HEK293 (cell line): ENCODE results near the gene F10.

Experiments
- CTCF ChIA-PET: fragments of 350-600 bp; formaldehyde crosslinking; extraction: SDS; loops from one replicate; lab custom pipeline; 2021; ENCODE audit warnings: antibody characterized with exemption; lab: Yijun Ruan, JAX
- POLR2A ChIA-PET: fragments of 300-600 bp; formaldehyde crosslinking; extraction: SDS; loops from one replicate; lab custom pipeline; 2020; ENCODE audit warnings: antibody characterized with exemption, inconsistent platforms; lab: Yijun Ruan, JAX
- H3K27ac ChIP-seq: fragments of 200-500 bp; sonication (Bioruptor generic); 2 replicates; pipeline ENCODE4 v1.5.1; 2014; ENCODE audit warnings: low read depth, low read length, control low read depth, inconsistent platforms; ENCODE audit errors: extremely low read depth
- H3K36me3 ChIP-seq, 2 experiments: fragments of 200-500 bp in 1 of 2; sonication (Bioruptor generic) in 1 of 2; 1 replicate in 1 of 2; 2 replicates in 1 of 2; pipeline ENCODE4 v1.5.1; 2014 to 2017; ENCODE audit warnings: inconsistent platforms in 2 of 2, low read length in 2 of 2; ENCODE audit not compliant: control insufficient read depth in 2 of 2, insufficient read depth in 1 of 2
- H3K4me1 ChIP-seq: fragments of 200-500 bp; sonication (Bioruptor generic); 2 replicates; pipeline ENCODE4 v1.5.1; 2014; ENCODE audit warnings: mild to moderate bottlenecking, low read length, inconsistent platforms; ENCODE audit not compliant: control insufficient read depth, insufficient read depth
- H3K4me3 ChIP-seq: 2 replicates; pipeline ENCODE4 v1.5.1; 2011; ENCODE audit warnings: low read depth, mild to moderate bottlenecking, control low read depth, low read length, moderate library complexity
- H3K9me3 ChIP-seq: fragments of 200-500 bp; sonication (Bioruptor generic); 2 replicates; pipeline ENCODE4 v1.5.1; 2014; ENCODE audit warnings: low read depth, low read length, inconsistent platforms; ENCODE audit not compliant: control insufficient read depth, insufficient read depth
- IKZF3 ChIP-seq: fragments of 450-650 bp; IDR thresholded peaks from 2 replicates; pipeline ENCODE4 v1.5.0; 2018; ENCODE audit warnings: missing biosample characterization, mild to moderate bottlenecking, missing genetic modification characterization, moderate library complexity
- MZF1 ChIP-seq: fragments of 450-650 bp; formaldehyde crosslinking; IDR thresholded peaks from 2 replicates; pipeline ENCODE4 v1.5.1; 2017; ENCODE audit warnings: missing biosample characterization, missing genetic modification characterization, borderline replicate concordance
- YY1 ChIP-seq: fragments of 450-650 bp; formaldehyde crosslinking; IDR thresholded peaks from 2 replicates; pipeline ENCODE4 v1.5.1; 2018; ENCODE audit warnings: missing biosample characterization, missing genetic modification characterization
- ZBTB11 ChIP-seq: fragments of 450-650 bp; formaldehyde crosslinking; conservative IDR thresholded peaks from 2 replicates; pipeline ENCODE4 v1.5.1; 2016; ENCODE audit warnings: low read depth, missing biosample characterization, missing genetic modification characterization
- ZBTB17 ChIP-seq: fragments of 450-650 bp; formaldehyde crosslinking; IDR thresholded peaks from 2 replicates; pipeline ENCODE4 v1.5.1; 2016; ENCODE audit warnings: missing biosample characterization, missing genetic modification characterization
- ZBTB48 ChIP-seq: fragments of 450-650 bp; formaldehyde crosslinking; IDR thresholded peaks from 2 replicates; pipeline ENCODE4 v1.5.1; 2016; ENCODE audit warnings: missing biosample characterization, missing genetic modification characterization
- ZBTB49 ChIP-seq: fragments of 450-650 bp; formaldehyde crosslinking; IDR thresholded peaks from 2 replicates; pipeline ENCODE4 v1.5.1; 2016; ENCODE audit warnings: missing biosample characterization, missing genetic modification characterization, low read depth
- ZBTB7A ChIP-seq: fragments of 450-650 bp; formaldehyde crosslinking; IDR thresholded peaks from 2 replicates; pipeline ENCODE4 v1.5.1; 2016; ENCODE audit warnings: low read depth, missing biosample characterization, missing genetic modification characterization
- ZNF155 ChIP-seq: fragments of 450-650 bp; formaldehyde crosslinking; IDR thresholded peaks from 2 replicates; pipeline ENCODE4 v1.5.1; 2016; ENCODE audit warnings: missing biosample characterization, missing genetic modification characterization
- ZNF175 ChIP-seq: fragments of 450-650 bp; formaldehyde crosslinking; IDR thresholded peaks from 2 replicates; pipeline ENCODE4 v1.5.1; 2016; ENCODE audit warnings: missing biosample characterization, missing genetic modification characterization
- ZNF23 ChIP-seq: fragments of 450-650 bp; formaldehyde crosslinking; IDR thresholded peaks from 2 replicates; pipeline ENCODE4 v1.5.1; 2016; ENCODE audit warnings: missing biosample characterization, missing genetic modification characterization, borderline replicate concordance
- ZNF302 ChIP-seq: fragments of 450-650 bp; formaldehyde crosslinking; IDR thresholded peaks from 2 replicates; pipeline ENCODE4 v1.5.1; 2016; ENCODE audit warnings: missing biosample characterization, missing genetic modification characterization, low read depth
- ZNF37A ChIP-seq: fragments of 450-650 bp; IDR thresholded peaks from 2 replicates; pipeline ENCODE4 v1.5.1; 2018; ENCODE audit warnings: missing biosample characterization, missing genetic modification characterization
- ZNF416 ChIP-seq: fragments of 450-650 bp; formaldehyde crosslinking; IDR thresholded peaks from 2 replicates; pipeline ENCODE4 v1.5.1; 2016; ENCODE audit warnings: missing biosample characterization, missing genetic modification characterization
- ZNF645 ChIP-seq: fragments of 450-650 bp; formaldehyde crosslinking; IDR thresholded peaks from 2 replicates; pipeline ENCODE4; 2016; ENCODE audit warnings: missing biosample characterization, missing genetic modification characterization
- ZNF658 ChIP-seq: fragments of 450-650 bp; formaldehyde crosslinking; IDR thresholded peaks from 2 replicates; pipeline ENCODE4; 2016; ENCODE audit warnings: missing biosample characterization, missing genetic modification characterization
- ZNF776 ChIP-seq: fragments of 450-650 bp; formaldehyde crosslinking; IDR thresholded peaks from 2 replicates; pipeline ENCODE4 v1.5.0; 2017; ENCODE audit warnings: missing biosample characterization, missing genetic modification characterization, borderline replicate concordance
- ZNF791 ChIP-seq: fragments of 450-650 bp; formaldehyde crosslinking; IDR thresholded peaks from 2 replicates; pipeline ENCODE4 v1.5.1; 2016; ENCODE audit warnings: missing biosample characterization, missing genetic modification characterization
- ZNF792 ChIP-seq: fragments of 450-650 bp; formaldehyde crosslinking; IDR thresholded peaks from 2 replicates; pipeline ENCODE4 v1.5.1; 2016; ENCODE audit warnings: missing biosample characterization, missing genetic modification characterization
- ZSCAN18 ChIP-seq: fragments of 450-650 bp; formaldehyde crosslinking; IDR thresholded peaks from 2 replicates; pipeline ENCODE4 v1.5.1; 2016; ENCODE audit warnings: missing biosample characterization, missing genetic modification characterization
- ZSCAN5A ChIP-seq: fragments of 450-650 bp; formaldehyde crosslinking; IDR thresholded peaks from 2 replicates; pipeline ENCODE4 v1.5.1; 2016; ENCODE audit warnings: missing biosample characterization, missing genetic modification characterization

Gene F10

GRCh38 chr13:113090806-113091205 lies 31.8 kb upstream of the F10 start (continued):
- TF ChIP-seq IKZF3 (tag by site-specific recombination) (no peak), ZBTB49 (tag by site-specific recombination) (no peak), ZNF645 (tag by site-specific recombination) (no peak), ZNF302 (tag by site-specific recombination) (no peak), ZNF416 (tag by site-specific recombination) (no peak), ZNF23 (tag by site-specific recombination) (no peak), ZBTB48 (no peak), ZNF37A (tag by site-specific recombination) (no peak)

GRCh38 chr13:113091211-113091771 lies 31.3 kb upstream of the F10 start:
- no peaks in the 10 kb centered on the region for H3K4me1 ChIP-seq
- ChIA-PET CTCF (no interaction called here), POLR2A (no interaction called here)

More at GRCh38 chr13:113091211-113091771, 31.3 kb upstream of the F10 start:
- Histone ChIP-seq H3K27ac (no peak overlapping the region), H3K36me3 (peaks cover 0 to 15% of the 10 kb centered on the region in 2 experiments; a peak in 1 of 3 replicates), H3K9me3 (no peaks in the 10 kb centered on the region), H3K4me3 (no peak overlapping the region)
- TF ChIP-seq ZNF776 (tag by site-specific recombination): no peak
- no peak for TF ChIP-seq ZNF175 (tag by site-specific recombination)
- TF ChIP-seq ZBTB7A (tag by site-specific recombination): no peak
- TF ChIP-seq ZNF792: no peak
- TF ChIP-seq ZSCAN18: no peak
- TF ChIP-seq MZF1 (tag by site-specific recombination): no peak
- TF ChIP-seq ZNF791 (tag by site-specific recombination): no peak
- TF ChIP-seq YY1 (tag by site-specific recombination): no peak
- TF ChIP-seq ZBTB17 (tag by site-specific recombination): no peak
- TF ChIP-seq ZSCAN5A (tag by site-specific recombination): no peak
- TF ChIP-seq ZNF658: no peak
- TF ChIP-seq ZNF155 (tag by site-specific recombination): no peak
- TF ChIP-seq ZBTB11 (tag by site-specific recombination): no peak
- TF ChIP-seq, all 188 proteins: peak for 0
